Keratinocyte (primary cell): Measurements from ENCODE around the gene TSPEAR.

ENCODE experiments used
- CTCF ChIP-seq, 3 experiments: IDR thresholded peaks in 1 of 3; conservative IDR thresholded peaks in 1 of 3; optimal IDR thresholded peaks in 1 of 3; 2 replicates in 2 of 3; 3 replicates in 1 of 3; pipeline versions ENCODE3 to v1.5.1; 2011; ENCODE audit warnings: low read length in 3 of 3, mild to moderate bottlenecking in 3 of 3, moderate library complexity in 2 of 3, control low read depth in 1 of 3, inconsistent platforms in 1 of 3; ENCODE audit not compliant: insufficient read depth in 2 of 3; ENCODE audit errors: extremely low read depth in 1 of 3
- EZH2 ChIP-seq: IDR thresholded peaks from one replicate; pipeline ENCODE4 v1.6.1; 2012; ENCODE audit warnings: inconsistent platforms, mild to moderate bottlenecking, low read length, moderate library complexity

- TF ChIP-seq CTCF (optimal IDR thresholded peaks at IDR 0.05 in 1 of 3, IDR thresholded peaks at IDR 0.05 in 1 of 3, conservative IDR thresholded peaks at IDR 0.05 in 1 of 3; ENCODE audit: extremely low read depth in 1 of 3, insufficient read depth in 2 of 3, low read length in 3 of 3) = no peak
- no peak for TF ChIP-seq EZH2
These were observed 92.5 kb downstream of the TSPEAR start for GRCh38 chr21:44618909-44619308.
